Hematopoietic multipotent progenitor cell treated with erythropoietin and hydrocortisone succinate and interleukin-3 and kit ligand, for 6 days (in vitro differentiated cells): ENCODE data around the gene TLE4.

ENCODE experiments used
- DNase-seq: peaks from one replicate; pipeline ENCODE4 v3.0.0-alpha.2; 2015

TLE4 gene

GRCh38 chr9:79667120-79667519 is 95.4 kb downstream of the TLE4 start:
- no peak for DNase-seq

- DNase-seq: no peak
These were observed 96.2 kb downstream of the TLE4 start for GRCh38 chr9:79667817-79668436.

GRCh38 chr9:79668956-79669355 is 97.2 kb downstream of the TLE4 start:
- no peak for DNase-seq

GRCh38 chr9:79670269-79670961 is 98.7 kb downstream of the TLE4 start:
- DNase-seq: no peak

- DNase-seq: no peak
These were observed 99.8 kb downstream of the TLE4 start for GRCh38 chr9:79671558-79671957.

- DNase-seq: no peak
These were observed 100.5 kb downstream of the TLE4 start for GRCh38 chr9:79672236-79672635.

GRCh38 chr9:79672891-79673290 is 101.1 kb downstream of the TLE4 start:
- DNase-seq: no peak

- DNase-seq: no peak
These were observed 101.8 kb downstream of the TLE4 start for GRCh38 chr9:79673614-79674013.

GRCh38 chr9:79674052-79674777 is 102.5 kb downstream of the TLE4 start:
- DNase-seq: peak; percentile 48

GRCh38 chr9:79681576-79681975 is 109.8 kb downstream of the TLE4 start:
- DNase-seq: no peak

- DNase-seq: no peak
These were observed 110.4 kb downstream of the TLE4 start for GRCh38 chr9:79682076-79682736.

GRCh38 chr9:79684059-79684458 is 112.3 kb downstream of the TLE4 start:
- no peak for DNase-seq

- DNase-seq: peak; percentile 10
These were observed 113.2 kb downstream of the TLE4 start for GRCh38 chr9:79684711-79685575.

- no peak for DNase-seq
These were observed 113.8 kb downstream of the TLE4 start for GRCh38 chr9:79685577-79685976.

- DNase-seq: no peak
These were observed 114.8 kb downstream of the TLE4 start for GRCh38 chr9:79686381-79687130.

GRCh38 chr9:79687131-79687447 is 115.3 kb downstream of the TLE4 start:
- peak; percentile 38 for DNase-seq

GRCh38 chr9:79688363-79688762 is 116.6 kb downstream of the TLE4 start:
- DNase-seq: no peak

GRCh38 chr9:79689576-79689975 is 117.8 kb downstream of the TLE4 start:
- no peak for DNase-seq

GRCh38 chr9:79691496-79691895 is 119.7 kb downstream of the TLE4 start:
- DNase-seq: no peak

GRCh38 chr9:79692857-79693571 is 121.2 kb downstream of the TLE4 start:
- DNase-seq: no peak

- DNase-seq: no peak
These were observed 122.0 kb downstream of the TLE4 start for GRCh38 chr9:79693750-79694149.
